Raji (cell line): ENCODE measurements around the gene NUP42.

ENCODE experiments used
- POLR2A ChIP-seq: IDR thresholded peaks from 2 replicates; pipeline ENCODE4 v1.6.1; 2011; ENCODE audit warnings: low read depth, low read length, control low read depth; ENCODE audit not compliant: insufficient read depth

Gene NUP42

GRCh38 chr7:23185980-23186379, 4.1 kb downstream of the NUP42 start:
- TF ChIP-seq POLR2A: no peak

- TF ChIP-seq POLR2A: no peak
These were observed 9.2 kb downstream of the NUP42 start for GRCh38 chr7:23191022-23191421.

- TF ChIP-seq POLR2A: no peak
These were observed 14.5 kb downstream of the NUP42 start for GRCh38 chr7:23196306-23196705.

- no peak for TF ChIP-seq POLR2A
These were observed 18.5 kb downstream of the NUP42 start for GRCh38 chr7:23200331-23200730.

GRCh38 chr7:23204241-23204640, 22.4 kb downstream of the NUP42 start:
- no peak for TF ChIP-seq POLR2A

GRCh38 chr7:23205577-23205908, 23.7 kb downstream of the NUP42 start:
- TF ChIP-seq POLR2A: no peak

GRCh38 chr7:23205909-23206767, 24.3 kb downstream of the NUP42 start:
- no peak for TF ChIP-seq POLR2A

- no peak for TF ChIP-seq POLR2A
These were observed 25.2 kb downstream of the NUP42 start for GRCh38 chr7:23207021-23207420.

- no peak for TF ChIP-seq POLR2A
These were observed 26.0 kb downstream of the NUP42 start for GRCh38 chr7:23207884-23208283.

GRCh38 chr7:23208316-23208715, 26.5 kb downstream of the NUP42 start:
- no peak for TF ChIP-seq POLR2A

- TF ChIP-seq POLR2A: no peak
These were observed 28.7 kb downstream of the NUP42 start for GRCh38 chr7:23210506-23210905.

- no peak for TF ChIP-seq POLR2A
These were observed 29.7 kb downstream of the NUP42 start for GRCh38 chr7:23211589-23211988.

GRCh38 chr7:23212395-23212794, 30.5 kb downstream of the NUP42 start:
- no peak for TF ChIP-seq POLR2A

- TF ChIP-seq POLR2A: no peak
These were observed 31.0 kb downstream of the NUP42 start for GRCh38 chr7:23212841-23213240.

GRCh38 chr7:23213755-23214154, 31.9 kb downstream of the NUP42 start:
- no peak for TF ChIP-seq POLR2A

- no peak for TF ChIP-seq POLR2A
These were observed 32.6 kb downstream of the NUP42 start for GRCh38 chr7:23214423-23214822.

- no peak for TF ChIP-seq POLR2A
These were observed 33.1 kb downstream of the NUP42 start for GRCh38 chr7:23214938-23215337.
